ENCODE measurements around the gene ARMH3. TPM values are rescaled to one million over a fixed set of nuclear protein-coding genes. Genes with fewer than 3 reads are reported as not detected.

ARMH3 gene
- total and polyA plus RNA-seq, 10 of the 15 experiments (the other 5 are each of a cell fraction or from before 2014, with no cell fraction given) = 13.0 to 33.0 (median 16.4) TPM

GRCh38 chr10:101901340-101901739, 154.6 kb downstream of the ARMH3 start (continued):
- TF ChIP-seq E2F8 (IDR thresholded peaks at IDR 0.05; ENCODE audit: low read depth, partially characterized antibody) = no peak
- TF ChIP-seq IRF5 (IDR thresholded peaks at IDR 0.05; ENCODE audit: borderline replicate concordance) = no peak
- no peak for TF ChIP-seq RB1 (IDR thresholded peaks at IDR 0.05; ENCODE audit: borderline replicate concordance)
- peak; percentile 61 for TF ChIP-seq CREB1 (IDR thresholded peaks at IDR 0.05; ENCODE audit: low read depth)
- TF ChIP-seq CBFB (IDR thresholded peaks at IDR 0.05; ENCODE audit: low read depth) = no peak
- peak; percentile 86 for TF ChIP-seq ZNF592 (IDR thresholded peaks at IDR 0.05)
- TF ChIP-seq EP300 (IDR thresholded peaks at IDR 0.05; ENCODE audit: borderline replicate concordance in 1 of 2, control insufficient read depth in 1 of 2, low read depth in 2 of 2, low read length in 2 of 2) = peak; percentile 55 to 61; a peak in 2 of 4 replicates
- 0 out of 2 replicates have a peak, but pooled peaks have one; percentile 53 for TF ChIP-seq HDGF (IDR thresholded peaks at IDR 0.05)
- TF ChIP-seq ATF2 (IDR thresholded peaks at IDR 0.05; ENCODE audit: low read length) = no peak
- no peak for TF ChIP-seq ZBTB33 (IDR thresholded peaks at IDR 0.05)
- no peak for TF ChIP-seq EED (IDR thresholded peaks at IDR 0.05; ENCODE audit: low read depth)
- no peak; the same call in 1 of the 2 replicates for TF ChIP-seq SMARCA5 (IDR thresholded peaks at IDR 0.05)
- TF ChIP-seq HDAC2 (IDR thresholded peaks at IDR 0.05) = no peak
- TF ChIP-seq RUNX3 (IDR thresholded peaks at IDR 0.05; ENCODE audit: low read length) = peak; percentile 78
- TF ChIP-seq MAX (IDR thresholded peaks at IDR 0.05; ENCODE audit: low read depth, low read length) = peak; percentile 52; the same call in 1 of the 2 replicates
- TF ChIP-seq CTCF (IDR thresholded peaks at IDR 0.05 in 2 of 3, conservative IDR thresholded peaks at IDR 0.05 in 1 of 3; ENCODE audit: control insufficient read depth in 2 of 3, extremely low read depth in 1 of 3, insufficient read depth in 1 of 3, low read depth in 3 of 3, low read length in 3 of 3) = peak in 2 of 3 experiments; percentile 39 to 55; a peak in 3 of 6 replicates
